GM15510 (cell line): Measurements from ENCODE around the gene SLC5A9.

ENCODE experiments used
- POLR2A ChIP-seq: IDR thresholded peaks from 3 replicates; pipeline ENCODE4 v1.6.1; 2011; ENCODE audit warnings: borderline replicate concordance; ENCODE audit not compliant: insufficient read length; ENCODE audit errors: extremely low read depth

The SLC5A9 gene

GRCh38 chr1:48249868-48250267 lies 27.4 kb downstream of the SLC5A9 start:
- TF ChIP-seq POLR2A: no peak

- no peak for TF ChIP-seq POLR2A
These were observed 28.1 kb downstream of the SLC5A9 start for GRCh38 chr1:48250572-48250971.

- no peak for TF ChIP-seq POLR2A
These were observed 28.8 kb downstream of the SLC5A9 start for GRCh38 chr1:48251323-48251722.

- no peak for TF ChIP-seq POLR2A
These were observed 29.3 kb downstream of the SLC5A9 start for GRCh38 chr1:48251821-48252220.

- TF ChIP-seq POLR2A: no peak
These were observed 31.7 kb downstream of the SLC5A9 start for GRCh38 chr1:48254254-48254653.

GRCh38 chr1:48258106-48258505 lies 35.6 kb downstream of the SLC5A9 start:
- no peak for TF ChIP-seq POLR2A

- no peak for TF ChIP-seq POLR2A
These were observed 39.4 kb downstream of the SLC5A9 start for GRCh38 chr1:48261881-48262400.

- TF ChIP-seq POLR2A: no peak
These were observed 40.5 kb downstream of the SLC5A9 start for GRCh38 chr1:48263041-48263440.

- TF ChIP-seq POLR2A: no peak
These were observed 44.1 kb downstream of the SLC5A9 start for GRCh38 chr1:48266576-48266975.

- TF ChIP-seq POLR2A: no peak
These were observed 63.0 kb downstream of the SLC5A9 start for GRCh38 chr1:48285525-48285924.

- no peak for TF ChIP-seq POLR2A
These were observed 68.9 kb downstream of the SLC5A9 start for GRCh38 chr1:48291421-48291820.

GRCh38 chr1:48292706-48293105 lies 70.2 kb downstream of the SLC5A9 start:
- TF ChIP-seq POLR2A: no peak

- TF ChIP-seq POLR2A: no peak
These were observed 72.1 kb downstream of the SLC5A9 start for GRCh38 chr1:48294656-48295055.
